Measurements from ENCODE around the gene TRMT6.

The TRMT6 gene

GRCh38 chr20:5900908-5901307, 49.4 kb downstream of the TRMT6 start:
- no peak for DNase-seq

- DNase-seq = no peak
These were observed 50.9 kb downstream of the TRMT6 start for GRCh38 chr20:5899444-5899843.

GRCh38 chr20:5895626-5896025, 54.7 kb downstream of the TRMT6 start:
- DNase-seq = no peak

- DNase-seq = no peak
These were observed 56.7 kb downstream of the TRMT6 start for GRCh38 chr20:5893621-5894020.

- DNase-seq = no peak
These were observed 57.3 kb downstream of the TRMT6 start for GRCh38 chr20:5893052-5893451.

GRCh38 chr20:5890773-5891441, 59.4 kb downstream of the TRMT6 start:
- DNase-seq = no peak

GRCh38 chr20:5888041-5888440, 62.3 kb downstream of the TRMT6 start:
- no peak for DNase-seq

- no peak for DNase-seq
These were observed 62.9 kb downstream of the TRMT6 start for GRCh38 chr20:5887386-5887785.
